Glutamatergic neuron (in vitro differentiated cells): ENCODE data around the gene NFKBIE. TPM values are rescaled to one million over a fixed set of nuclear protein-coding genes. Genes with fewer than 3 reads are reported as not detected.
A peak's percentile ranks its signal among the peaks of the same experiment; 100 is the strongest.

ENCODE experiments used
- DNase-seq: peaks from one replicate; pipeline ENCODE4 v3.0.0; 2022
- H3K27ac Mint-ChIP-seq: one replicate; pipeline ENCODE4 v1.8.0; 2020; ENCODE audit warnings: mild to moderate bottlenecking, mixed read lengths, inconsistent platforms; ENCODE audit not compliant: unreplicated experiment
- H3K27me3 Mint-ChIP-seq: one replicate; pipeline ENCODE4 v1.8.0; 2020; ENCODE audit warnings: mild to moderate bottlenecking, moderate library complexity, mixed read lengths, inconsistent platforms; ENCODE audit not compliant: unreplicated experiment
- H3K36me3 Mint-ChIP-seq: one replicate; pipeline ENCODE4 v1.8.0; 2020; ENCODE audit warnings: mild to moderate bottlenecking, mixed read lengths, inconsistent platforms; ENCODE audit not compliant: unreplicated experiment
- H3K4me1 Mint-ChIP-seq: one replicate; pipeline ENCODE4 v1.8.0; 2020; ENCODE audit warnings: mild to moderate bottlenecking, low read depth, mixed read lengths, inconsistent platforms; ENCODE audit not compliant: unreplicated experiment
- H3K4me3 Mint-ChIP-seq: one replicate; pipeline ENCODE4 v1.8.0; 2020; ENCODE audit warnings: mild to moderate bottlenecking, mixed read lengths, inconsistent platforms; ENCODE audit not compliant: unreplicated experiment
- H3K9me3 Mint-ChIP-seq: one replicate; pipeline ENCODE4 v1.8.0; 2020; ENCODE audit warnings: mild to moderate bottlenecking, moderate library complexity, mixed read lengths, inconsistent platforms; ENCODE audit not compliant: unreplicated experiment
- CTCF ChIP-seq: fragments of 200-600 bp; sonication (generic); IDR thresholded peaks from one replicate; pipeline ENCODE4 v1.5.0; 2021; ENCODE audit not compliant: partially characterized antibody, unreplicated experiment
- total RNA-seq: library from RNA; stranded (reverse); fragmentation: NEBNext Ultra II Directional; extraction: Animal tissue kit (Norgen Biotek cat#: 25700); gene quantifications from one replicate; pipeline ENCODE4 v1.2.1, GENCODE V29; 2021; ENCODE audit not compliant: unreplicated experiment

NFKBIE gene
- total RNA-seq, 1 donor from 2014 or later: 15.3 TPM

DNA sequence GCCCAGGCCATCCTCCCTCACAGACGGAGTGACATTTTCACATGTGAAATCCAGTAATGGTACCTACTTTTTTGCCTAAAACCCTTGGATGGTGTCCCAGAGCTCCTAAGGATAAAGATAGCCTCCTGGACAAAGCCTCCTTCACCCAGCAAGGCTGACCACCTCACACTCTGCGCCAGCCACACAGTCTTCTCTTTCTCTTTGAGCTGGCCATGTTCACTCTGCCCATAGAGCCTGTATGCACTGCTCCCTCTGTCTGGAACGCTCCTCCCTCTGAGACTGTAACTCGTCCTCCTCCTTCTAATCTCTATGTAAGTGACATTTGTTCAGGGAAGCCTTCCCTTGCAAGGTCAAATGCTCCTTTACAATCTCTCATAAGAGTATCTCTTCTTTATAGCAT is 19.5 kb upstream of the NFKBIE start:
- Mint-ChIP-seq H3K4me3 (no peak overlapping the region), H3K27ac (no peak overlapping the region), H3K9me3 (peaks cover 12% of the 10 kb centered on the region), H3K4me1 (peaks cover 10% of the 10 kb centered on the region), H3K27me3 (peaks cover 16% of the 10 kb centered on the region), H3K36me3 (peaks cover 10% of the 10 kb centered on the region)
- no peak for TF ChIP-seq CTCF
- no peak for DNase-seq

- Mint-ChIP-seq H3K36me3 (peaks cover 10% of the 10 kb centered on the region), H3K27me3 (peaks cover 17% of the 10 kb centered on the region), H3K27ac (no peak overlapping the region), H3K9me3 (peaks cover 17% of the 10 kb centered on the region), H3K4me1 (peaks cover 11% of the 10 kb centered on the region), H3K4me3 (no peak overlapping the region)
- no peak for TF ChIP-seq CTCF
- DNase-seq: no peak
Measured at GRCh38 chr6:44284121-44284520, 18.8 kb upstream of the NFKBIE start.

DNA sequence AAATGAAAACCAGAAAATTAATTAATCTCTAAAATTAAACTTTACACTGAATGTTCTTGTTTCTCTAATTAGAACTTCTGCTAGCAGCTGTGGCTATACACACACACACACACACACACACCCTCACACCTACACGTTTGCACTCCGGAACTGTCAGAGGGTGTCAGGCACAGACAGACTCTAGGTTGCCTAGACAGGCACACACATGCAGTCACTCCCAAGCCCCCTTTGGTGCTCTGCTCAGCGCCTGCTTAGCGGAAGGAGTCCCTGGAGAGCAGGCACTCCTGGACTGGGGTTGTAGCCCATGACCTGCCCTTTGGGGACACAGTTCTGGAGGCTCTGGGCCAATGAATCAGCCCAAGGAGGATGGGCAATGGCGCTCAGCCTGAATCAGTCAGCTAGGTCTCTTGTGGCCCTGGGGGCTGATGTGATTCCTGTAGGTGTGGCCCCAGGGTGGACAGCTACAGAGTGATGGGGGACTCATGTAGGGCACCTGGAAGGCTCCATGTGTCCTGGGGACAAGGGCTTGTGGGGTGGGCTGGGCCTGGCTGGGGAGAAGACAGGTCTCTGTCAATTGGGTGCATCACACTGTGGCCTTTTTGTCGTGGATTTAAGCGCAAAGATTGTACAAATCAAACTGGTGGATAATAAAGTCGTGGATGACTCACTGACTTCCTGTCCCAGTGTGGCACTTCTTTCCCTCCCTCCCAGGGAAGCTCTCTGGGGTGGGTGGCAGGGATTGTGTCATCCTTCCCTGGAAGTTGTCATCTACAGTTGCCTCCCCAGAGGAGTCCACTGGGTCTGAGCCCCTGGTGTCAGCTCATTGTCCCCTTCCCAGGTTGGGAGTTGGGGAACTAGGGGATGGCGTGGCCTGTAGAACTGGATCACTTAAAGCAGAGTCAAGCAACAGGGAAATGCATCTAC is 13.7 kb upstream of the NFKBIE start:
- Mint-ChIP-seq H3K4me3 (no peak overlapping the region), H3K36me3 (peaks cover under 1% of the 10 kb centered on the region), H3K9me3 (peaks cover 24% of the 10 kb centered on the region), H3K4me1 (peaks cover 30% of the 10 kb centered on the region), H3K27ac (peak overlapping the region; percentile 76), H3K27me3 (peaks cover 30% of the 10 kb centered on the region)
- no peak for TF ChIP-seq CTCF
- no peak for DNase-seq

- Mint-ChIP-seq H3K4me1 (peaks cover 28% of the 10 kb centered on the region), H3K27me3 (peaks cover 28% of the 10 kb centered on the region), H3K27ac (peak overlapping the region; percentile 82), H3K9me3 (peaks cover 19% of the 10 kb centered on the region), H3K4me3 (no peak overlapping the region), H3K36me3 (no peaks in the 10 kb centered on the region)
- TF ChIP-seq CTCF: no peak
- no peak for DNase-seq
Measured at GRCh38 chr6:44278315-44278714, 13.0 kb upstream of the NFKBIE start.

DNA sequence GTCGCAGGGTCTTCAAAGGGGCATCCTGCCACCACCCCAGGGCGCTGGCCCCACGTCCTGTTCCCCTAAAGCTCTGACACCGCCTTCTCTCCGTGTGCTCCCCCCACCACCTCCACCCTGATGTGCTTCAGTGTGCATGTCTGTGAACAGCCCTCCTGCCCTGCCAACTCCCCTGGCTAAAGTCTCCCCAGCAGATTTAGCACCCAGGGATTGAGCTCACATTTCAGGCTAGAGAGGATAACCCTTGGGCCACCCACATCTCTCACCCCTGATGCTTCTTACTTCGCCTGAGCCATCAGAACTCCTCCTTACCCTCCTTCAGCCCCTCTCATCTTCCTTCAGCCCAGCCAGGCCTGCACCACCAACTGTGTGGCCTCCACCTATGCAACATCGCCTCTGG is 12.4 kb upstream of the NFKBIE start:
- H3K4me3 Mint-ChIP-seq: peak overlapping the region; percentile 42
- H3K27ac Mint-ChIP-seq: peak overlapping the region; percentile 82
- H3K9me3 Mint-ChIP-seq: peaks cover 21% of the 10 kb centered on the region
- no peak for TF ChIP-seq CTCF
- no peaks in the 10 kb centered on the region for H3K36me3 Mint-ChIP-seq
- peaks cover 33% of the 10 kb centered on the region for H3K4me1 Mint-ChIP-seq
- peaks cover 30% of the 10 kb centered on the region for H3K27me3 Mint-ChIP-seq
- DNase-seq: no peak
